ENCODE data around the gene DYNC2LI1. TPM values are rescaled to one million over a fixed set of nuclear protein-coding genes. Genes with fewer than 3 reads are reported as not detected.
A peak's percentile ranks its signal among the peaks of the same experiment; 100 is the strongest.
"Not testable (repeated sequence)": the region's sequence is repeated elsewhere in the genome, so short reads cannot be mapped to it uniquely, and the experiment has no call there.

The DYNC2LI1 gene
- 18.7 and 21.8 TPM in 2 replicates for polyA plus RNA-seq (2014; cell fraction: cytosol; rRNA removed)
- polyA plus RNA-seq (2014; cell fraction: nucleus; rRNA removed): 25.6 and 29.4 TPM in 2 replicates

DNA sequence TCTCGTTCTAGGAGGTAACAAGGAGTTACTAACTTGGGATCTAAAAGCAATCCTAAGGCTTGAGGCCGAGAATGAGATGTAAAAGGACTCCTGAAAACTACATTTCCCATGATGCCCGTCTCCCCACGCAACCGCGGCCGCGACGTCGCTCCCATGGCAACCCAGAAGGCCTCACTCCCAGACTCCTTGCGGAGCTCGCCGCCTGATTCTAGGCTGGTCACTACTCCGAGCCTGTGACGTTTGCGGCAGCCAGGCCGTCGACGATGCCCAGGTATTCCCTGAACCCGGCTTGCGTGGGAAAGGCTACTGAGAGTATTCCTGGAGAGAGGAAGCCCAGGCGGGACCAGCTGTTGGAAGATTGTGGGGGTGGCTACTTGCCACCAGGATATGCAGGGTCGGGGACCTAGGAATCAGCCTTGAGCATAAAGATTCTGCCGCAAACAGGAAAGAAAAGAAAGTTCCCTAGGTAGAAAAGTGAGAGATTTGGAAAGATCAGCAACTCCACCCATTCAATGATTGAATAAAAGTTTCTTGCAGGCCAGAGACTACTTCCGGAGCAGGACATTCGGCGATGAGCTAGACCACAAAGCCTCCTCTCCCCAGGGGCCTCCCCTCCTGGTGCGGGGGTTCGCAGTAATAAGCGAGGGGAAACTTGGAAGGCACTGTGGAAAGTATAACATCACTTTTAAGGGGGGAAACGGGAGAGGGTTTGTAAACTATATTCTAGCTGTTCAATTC, at the start of gene DYNC2LI1:
Gene DYNC2LI1 (plus strand): TSS at position 164 of the 738 bp plus-strand sequence. CDS start 100 bp downstream, at position 264.
- peak; percentile 84 for DNase-seq (ENCODE audit: low spot score)

GRCh38 chr2:43724728-43725526, 48.9 kb upstream of the DYNC2LI1 start:
- no peak for DNase-seq (ENCODE audit: low spot score)

GRCh38 chr2:43725711-43726246, 48.1 kb upstream of the DYNC2LI1 start:
- DNase-seq (ENCODE audit: low spot score): no peak

DNA sequence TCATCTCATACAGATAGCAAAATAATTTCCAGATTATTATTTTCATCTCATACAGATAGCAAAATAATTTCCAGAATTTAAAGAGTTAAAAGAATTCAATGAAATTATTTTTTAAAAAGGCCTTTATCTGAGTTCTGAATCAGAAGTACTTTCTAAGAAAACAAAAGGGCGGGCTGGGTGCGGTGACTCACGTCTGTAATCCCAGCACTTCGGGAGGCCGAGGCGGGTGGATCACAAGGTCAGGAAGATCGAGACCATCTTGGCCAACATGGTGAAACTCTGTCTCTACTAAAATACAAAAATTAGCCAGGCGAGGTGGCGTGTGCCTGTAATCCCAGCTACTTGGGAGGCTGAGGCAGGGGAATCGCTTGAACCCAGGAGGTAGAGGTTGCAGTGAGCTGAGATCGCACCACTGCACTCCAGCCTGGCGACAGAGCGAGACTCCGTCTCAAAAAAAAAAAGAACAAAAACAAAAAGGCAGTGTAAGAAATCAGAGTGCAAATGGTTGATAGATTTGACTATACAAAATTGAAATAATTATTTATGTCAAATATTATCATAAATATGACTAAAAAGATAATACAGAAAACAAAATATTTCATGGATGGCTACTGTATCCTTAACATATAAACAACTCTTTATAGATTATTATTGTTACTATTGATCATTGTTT, 46.7 kb upstream of the DYNC2LI1 start:
- DNase-seq (ENCODE audit: low spot score): not testable (repeated sequence)

DNA sequence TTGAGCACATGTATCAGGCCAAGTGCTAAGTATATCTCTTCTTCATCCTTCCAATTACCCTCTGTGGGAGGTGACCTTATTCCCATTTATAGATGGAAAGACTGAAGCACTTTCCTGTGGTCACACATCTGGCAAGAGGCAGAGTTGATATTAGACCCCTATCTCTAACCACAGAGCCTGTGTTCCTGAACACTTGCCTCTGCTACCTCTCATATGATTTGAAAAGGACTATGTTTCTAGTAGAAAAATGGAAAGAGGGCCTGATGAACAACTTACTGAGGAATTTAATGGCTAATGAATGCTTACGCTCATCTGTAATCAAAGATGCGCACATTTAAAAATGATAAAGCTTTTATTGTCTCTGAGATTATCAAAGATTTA, 46.2 kb upstream of the DYNC2LI1 start:
- no peak for DNase-seq (ENCODE audit: low spot score)

DNA sequence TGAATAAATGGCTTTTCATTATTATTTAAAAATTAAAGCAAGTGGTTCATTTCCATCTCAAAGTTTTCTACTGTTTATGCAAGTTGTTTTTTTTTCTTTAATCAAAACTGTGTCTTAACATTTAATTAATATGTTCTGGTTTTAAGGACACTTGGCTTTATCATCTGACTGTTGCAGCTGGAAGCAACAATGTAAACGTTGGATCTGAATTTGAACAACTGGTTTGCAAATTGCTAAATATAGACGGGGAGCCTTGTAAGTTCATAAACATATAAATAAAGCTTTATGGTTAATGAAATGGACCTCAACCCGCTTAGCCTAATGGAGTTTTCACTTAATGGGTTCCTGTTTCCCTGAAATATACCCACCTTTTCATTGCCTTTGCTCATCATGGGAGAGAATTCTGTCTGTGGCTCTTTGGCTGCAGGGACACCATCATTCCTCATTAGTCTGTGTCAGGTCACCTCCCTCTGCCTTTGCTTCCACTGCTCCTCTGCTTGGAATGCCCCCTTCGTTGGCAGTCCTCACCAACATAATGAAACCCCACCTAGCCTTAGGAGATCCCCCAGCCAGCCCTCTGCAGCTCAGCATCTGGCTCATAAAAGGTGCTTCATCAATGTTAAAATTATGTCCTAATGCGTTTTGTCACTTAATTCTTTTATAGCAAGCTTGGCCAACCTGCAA, 44.2 kb upstream of the DYNC2LI1 start:
- no peak for DNase-seq (ENCODE audit: low spot score)

GRCh38 chr2:43731211-43731610, 42.6 kb upstream of the DYNC2LI1 start:
- no peak for DNase-seq (ENCODE audit: low spot score)

GRCh38 chr2:43736637-43737036, 37.2 kb upstream of the DYNC2LI1 start:
- no peak for DNase-seq (ENCODE audit: low spot score)

- DNase-seq (ENCODE audit: low spot score): no peak
Measured at GRCh38 chr2:43737097-43737854, 36.6 kb upstream of the DYNC2LI1 start.

GRCh38 chr2:43737855-43738254, 36.0 kb upstream of the DYNC2LI1 start:
- no peak for DNase-seq (ENCODE audit: low spot score)

- no peak for DNase-seq (ENCODE audit: low spot score)
Measured at GRCh38 chr2:43738257-43738656, 35.6 kb upstream of the DYNC2LI1 start.

- DNase-seq (ENCODE audit: low spot score): no peak
Measured at GRCh38 chr2:43743706-43744105, 30.1 kb upstream of the DYNC2LI1 start.

DNA sequence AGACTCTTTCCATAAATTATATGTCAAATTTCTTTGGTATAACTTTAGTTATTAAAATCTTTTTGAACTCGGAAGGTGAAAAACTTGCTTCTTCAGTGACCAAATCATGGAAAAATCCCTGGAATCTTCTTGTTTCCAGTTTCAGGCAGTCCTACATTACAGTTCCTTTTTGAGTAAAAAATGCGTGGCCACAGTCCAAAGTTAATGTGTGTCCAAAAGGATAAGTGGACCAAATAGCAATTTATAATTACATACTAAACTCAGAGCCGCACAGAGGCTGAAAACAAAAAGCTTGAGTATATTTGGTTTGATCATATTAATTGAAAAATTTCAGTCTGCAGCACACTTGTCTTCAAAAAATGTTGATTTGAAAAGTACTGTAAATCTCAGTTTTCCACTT, 28.4 kb upstream of the DYNC2LI1 start:
- DNase-seq (ENCODE audit: low spot score): no peak

DNA sequence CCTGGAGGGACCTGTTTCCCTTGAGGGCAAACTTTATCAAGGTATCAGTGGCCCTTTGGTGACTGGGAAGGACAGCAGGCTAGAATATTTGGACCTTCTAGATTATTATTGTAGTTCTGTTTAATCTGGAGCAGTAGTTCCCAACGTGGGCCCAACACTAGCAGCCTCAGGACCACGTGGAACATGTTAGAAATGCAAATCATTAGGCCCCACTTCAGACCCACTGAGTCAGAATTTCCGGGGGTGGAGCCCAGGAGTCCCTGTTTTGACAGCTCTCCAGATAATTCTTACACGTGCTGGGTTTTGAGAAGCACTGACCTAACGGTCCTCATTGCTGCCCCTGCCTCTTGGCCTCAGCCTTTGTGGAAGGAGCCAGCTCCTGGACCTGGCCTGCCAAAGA, 25.5 kb upstream of the DYNC2LI1 start:
- no peak for DNase-seq (ENCODE audit: low spot score)

DNA sequence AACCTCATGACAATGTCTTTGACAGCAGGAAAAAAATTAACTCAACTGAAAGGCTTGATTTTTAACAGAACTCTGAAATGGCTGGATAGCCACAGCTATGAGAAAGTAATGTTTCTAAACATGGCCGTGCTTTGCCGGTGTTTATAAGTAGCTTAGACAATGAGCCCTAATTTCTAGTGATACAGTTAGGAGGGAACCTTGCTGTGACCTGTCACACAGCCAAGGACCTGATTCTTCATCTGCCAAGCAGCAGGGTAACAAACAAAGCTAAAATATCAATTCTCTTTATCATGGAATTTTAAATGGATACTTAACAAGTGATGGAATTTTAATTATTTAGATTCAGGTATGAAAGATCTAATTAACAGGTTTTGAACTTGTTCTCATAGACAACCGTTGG, 24.3 kb upstream of the DYNC2LI1 start:
- no peak for DNase-seq (ENCODE audit: low spot score)

GRCh38 chr2:43751476-43751990, 22.3 kb upstream of the DYNC2LI1 start:
- no peak for DNase-seq (ENCODE audit: low spot score)

DNA sequence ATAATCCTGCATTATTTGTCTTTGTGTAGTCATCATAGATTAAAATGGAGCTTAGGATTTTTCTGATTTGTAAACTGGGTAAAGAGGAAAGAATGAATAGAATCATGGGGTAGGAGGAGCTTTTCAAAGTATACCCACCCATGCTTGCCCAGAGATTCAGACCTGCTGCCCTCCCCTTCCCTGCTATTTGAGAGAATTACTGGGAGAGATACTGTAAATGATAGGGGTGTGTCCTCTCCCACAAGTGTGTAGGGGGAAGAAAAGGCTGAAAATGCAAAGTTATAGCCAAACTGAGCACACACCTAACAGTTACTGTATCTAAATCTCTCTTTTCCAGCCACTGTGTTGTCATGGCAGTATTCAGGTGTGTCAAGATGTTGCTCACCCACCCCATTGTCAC, 21.5 kb upstream of the DYNC2LI1 start:
- DNase-seq (ENCODE audit: low spot score): no peak

GRCh38 chr2:43754180-43754579, 19.7 kb upstream of the DYNC2LI1 start:
- no peak for DNase-seq (ENCODE audit: low spot score)

- no peak for DNase-seq (ENCODE audit: low spot score)
Measured at GRCh38 chr2:43758739-43759138, 15.1 kb upstream of the DYNC2LI1 start.

DNA sequence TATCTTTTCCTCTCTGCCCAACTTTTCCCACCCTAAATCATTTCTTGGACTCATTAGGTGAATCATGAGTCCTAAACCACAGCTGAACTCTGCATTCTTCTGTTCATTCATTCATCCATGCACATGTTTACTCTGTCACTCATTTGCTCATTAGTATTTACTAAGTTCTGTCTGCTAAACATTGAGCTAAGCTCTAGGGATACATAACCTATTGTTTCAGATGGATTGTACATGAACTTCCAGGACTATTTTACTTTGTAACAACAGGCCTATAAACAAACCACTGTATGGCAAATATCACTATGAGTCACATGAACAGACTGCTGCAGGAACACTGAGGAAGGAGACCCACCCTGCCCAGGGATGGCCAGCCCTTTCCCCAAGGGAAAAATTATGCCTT, 14.6 kb upstream of the DYNC2LI1 start:
- no peak for DNase-seq (ENCODE audit: low spot score)
